CD4-positive, alpha-beta T cell (primary cell): ENCODE measurements around the gene BORCS8. TPM values are rescaled to one million over a fixed set of nuclear protein-coding genes. Genes with fewer than 3 reads are reported as not detected.
A peak's percentile ranks its signal among the peaks of the same experiment; 100 is the strongest.

ENCODE experiments used
- ATAC-seq: fragments of 200-7000 bp; cut with Tn5 transposase; one replicate; pipeline ENCODE4 v1.10.0; 2022; ENCODE audit warnings: mild to moderate bottlenecking; ENCODE audit not compliant: poor library complexity
- CTCF ChIA-PET: fragments of 350-600 bp; sonication (Branson Sonifier 250); formaldehyde crosslinking; loops from one replicate; lab custom pipeline; 2021; ENCODE audit warnings: antibody characterized with exemption, inconsistent platforms; lab: Charles Lee
- POLR2A ChIA-PET: fragments of 350-600 bp; sonication (Branson Sonifier 250); formaldehyde crosslinking; loops from one replicate; lab custom pipeline; 2021; ENCODE audit warnings: antibody characterized with exemption, inconsistent platforms; lab: Charles Lee
- DNase-seq, 14 experiments: peaks; one replicate each; pipeline ENCODE4 v3.0.0-alpha.2; 2013 to 2020; ENCODE audit warnings: mixed read lengths in 2 of 14
- H3K27ac ChIP-seq, 2 donors: one replicate each; pipeline versions ENCODE4 v1.5.1 to v1.7.0; 2013; ENCODE audit warnings: low read length in 2 of 2, low read depth in 1 of 2, mild to moderate bottlenecking in 1 of 2
- H3K27me3 ChIP-seq, 2 experiments: 1 replicate in 1 of 2; 2 replicates in 1 of 2; pipeline versions ENCODE4 v1.6.1 to v1.7.0; 2013; ENCODE audit warnings: low read length in 2 of 2, control low read depth in 1 of 2, mild to moderate bottlenecking in 1 of 2, moderate library complexity in 1 of 2; ENCODE audit not compliant: insufficient read depth in 2 of 2, control insufficient read depth in 1 of 2
- H3K36me3 ChIP-seq: one replicate; pipeline ENCODE4 v1.6.1; 2013; ENCODE audit warnings: low read length, control low read depth; ENCODE audit not compliant: insufficient read depth
- H3K4me1 ChIP-seq: one replicate; pipeline ENCODE4 v1.6.1; 2013; ENCODE audit warnings: low read length, control low read depth; ENCODE audit not compliant: insufficient read depth
- H3K4me3 ChIP-seq: one replicate; pipeline ENCODE4 v1.5.1; 2013; ENCODE audit warnings: mild to moderate bottlenecking, low read length, moderate library complexity
- H3K9me3 ChIP-seq, 2 experiments: 1 replicate in 1 of 2; 2 replicates in 1 of 2; pipeline versions ENCODE4 v1.6.1 to v1.7.0; 2013; ENCODE audit warnings: low read length in 2 of 2, mild to moderate bottlenecking in 2 of 2, control low read depth in 1 of 2, moderate library complexity in 1 of 2; ENCODE audit not compliant: control insufficient read depth in 1 of 2, insufficient read depth in 1 of 2
- H3K27ac Mint-ChIP-seq: one replicate; pipeline ENCODE4 v1.8.0; 2020; ENCODE audit warnings: mixed read lengths
- H3K27me3 Mint-ChIP-seq: one replicate; pipeline ENCODE4 v1.8.0; 2021; ENCODE audit warnings: mixed read lengths
- H3K36me3 Mint-ChIP-seq: one replicate; pipeline ENCODE4 v1.8.0; 2021; ENCODE audit warnings: low read depth, mixed read lengths
- H3K4me1 Mint-ChIP-seq: one replicate; pipeline ENCODE4 v1.8.0; 2021; ENCODE audit warnings: low read depth, mixed read lengths
- H3K4me3 Mint-ChIP-seq: one replicate; pipeline ENCODE4 v1.8.0; 2020; ENCODE audit warnings: mild to moderate bottlenecking, mixed read lengths
- H3K9me3 Mint-ChIP-seq: one replicate; pipeline ENCODE4 v1.8.0; 2020; ENCODE audit warnings: mixed read lengths
- intact Hi-C, 2 experiments: fragments of 100-400 bp; cut with DNase I in 1 of 2; cut with micrococcal nuclease in 1 of 2; formaldehyde crosslinking; loops; one replicate each; pipeline versions ENCODE4 v1.15.1 to v1.9.0; 2023 to 2025; cut with DNase I, micrococcal nuclease
- total RNA-seq, 174 experiments: library from RNA in 2 of 174; stranded (reverse) in 2 of 174; gene quantifications; one replicate each; pipeline ENCODE4 v1.2.3 and lab custom pipeline; 2021 to 2026
- TF ChIP-seq, protein P1 (sequence below): fragments of 200-600 bp; IDR thresholded peaks from one replicate; pipeline ENCODE4 v1.8.0; 2022; ENCODE audit warnings: antibody characterized with exemption, mild to moderate bottlenecking

The BORCS8 gene
- total RNA-seq, 2 experiments from 2014 or later = 12.0 to 15.0 TPM

DNA sequence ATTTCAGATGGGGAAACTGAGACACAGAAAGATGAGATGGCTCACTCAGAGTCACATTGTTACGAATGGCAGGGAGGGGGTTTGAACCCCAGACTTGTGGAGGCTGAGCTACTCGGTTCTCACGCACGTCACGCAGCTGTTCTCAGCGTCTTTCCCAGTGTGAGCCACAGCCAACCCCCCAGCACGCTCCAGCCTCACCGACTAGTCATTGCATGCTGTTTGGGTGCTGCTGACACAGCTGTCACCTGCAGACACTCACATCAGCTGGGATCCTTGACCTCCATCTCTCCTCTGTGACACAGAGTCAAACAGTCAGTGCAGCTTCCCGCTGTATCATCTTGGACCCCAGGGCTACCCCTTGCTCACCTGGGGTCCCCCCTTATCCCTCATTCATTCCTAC, 17.4 kb upstream of the BORCS8 start:
- peaks cover 29 to 33% of the 10 kb centered on the region in 2 experiments for H3K27me3 ChIP-seq

DNA sequence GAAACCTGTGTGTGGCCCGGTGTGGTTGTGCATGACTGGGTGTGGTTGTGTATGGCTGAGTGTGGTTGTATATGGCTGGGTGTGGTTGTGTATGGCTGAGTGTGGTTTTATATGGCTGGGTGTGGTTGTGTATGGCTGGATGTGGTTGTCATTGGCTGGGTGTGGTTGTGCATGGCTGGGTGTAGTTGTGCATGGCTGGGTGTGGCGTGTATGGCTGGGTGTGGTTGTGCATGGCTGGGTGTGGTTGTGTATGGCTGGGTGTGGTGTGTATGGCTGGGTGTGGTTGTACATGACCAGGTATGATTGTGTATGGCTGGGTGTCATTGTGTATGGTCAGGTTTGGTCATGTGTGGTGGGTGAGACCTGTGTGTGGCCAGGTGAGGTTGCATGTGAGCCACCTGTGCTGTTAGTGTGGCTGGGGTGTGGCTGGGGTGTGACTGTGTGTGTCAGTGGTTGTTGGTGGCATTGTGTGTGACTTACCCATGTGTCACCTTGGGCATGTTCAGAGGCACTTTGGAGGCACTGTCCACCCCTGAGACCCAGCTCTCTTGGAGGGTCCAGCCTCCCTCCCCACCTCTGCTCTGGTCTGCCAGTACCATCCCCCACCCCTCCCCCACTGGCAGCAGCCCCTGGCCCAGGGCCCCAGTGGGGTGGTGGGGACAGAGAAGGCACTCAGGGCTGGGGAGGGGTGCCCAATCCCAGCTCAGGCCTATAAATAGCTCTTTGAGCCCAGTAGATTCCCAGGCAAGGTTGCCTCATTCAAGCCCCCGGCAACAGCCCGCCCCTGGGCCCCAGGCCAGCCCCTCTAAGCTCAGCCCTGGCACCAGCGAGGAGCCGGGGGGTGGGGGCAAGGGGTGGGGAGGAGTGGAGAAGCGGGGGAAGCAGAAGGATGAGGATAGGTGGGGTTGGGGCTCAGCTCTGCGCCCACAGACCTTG, 16.0 kb upstream of the BORCS8 start:
- Histone ChIP-seq H3K9me3 (peaks cover 0 to 21% of the 10 kb centered on the region in 2 experiments), H3K4me1 (peaks cover 32% of the 10 kb centered on the region), H3K36me3 (no peaks in the 10 kb centered on the region), H3K4me3 (no peak overlapping the region), H3K27ac (peak overlapping the region in 1 of 2 donors; percentile 22), H3K27me3 (peaks cover 15 to 20% of the 10 kb centered on the region in 2 experiments)
- ChIA-PET POLR2A (no interaction called here), CTCF (no interaction called here)
- Mint-ChIP-seq H3K36me3 (peaks cover 4% of the 10 kb centered on the region), H3K27me3 (peaks cover 37% of the 10 kb centered on the region), H3K9me3 (no peaks in the 10 kb centered on the region), H3K4me3 (peak overlapping the region; percentile 70), H3K4me1 (peaks cover 24% of the 10 kb centered on the region), H3K27ac (no peak overlapping the region)
- intact Hi-C loops = no loop called here
- TF ChIP-seq, protein P1, sequence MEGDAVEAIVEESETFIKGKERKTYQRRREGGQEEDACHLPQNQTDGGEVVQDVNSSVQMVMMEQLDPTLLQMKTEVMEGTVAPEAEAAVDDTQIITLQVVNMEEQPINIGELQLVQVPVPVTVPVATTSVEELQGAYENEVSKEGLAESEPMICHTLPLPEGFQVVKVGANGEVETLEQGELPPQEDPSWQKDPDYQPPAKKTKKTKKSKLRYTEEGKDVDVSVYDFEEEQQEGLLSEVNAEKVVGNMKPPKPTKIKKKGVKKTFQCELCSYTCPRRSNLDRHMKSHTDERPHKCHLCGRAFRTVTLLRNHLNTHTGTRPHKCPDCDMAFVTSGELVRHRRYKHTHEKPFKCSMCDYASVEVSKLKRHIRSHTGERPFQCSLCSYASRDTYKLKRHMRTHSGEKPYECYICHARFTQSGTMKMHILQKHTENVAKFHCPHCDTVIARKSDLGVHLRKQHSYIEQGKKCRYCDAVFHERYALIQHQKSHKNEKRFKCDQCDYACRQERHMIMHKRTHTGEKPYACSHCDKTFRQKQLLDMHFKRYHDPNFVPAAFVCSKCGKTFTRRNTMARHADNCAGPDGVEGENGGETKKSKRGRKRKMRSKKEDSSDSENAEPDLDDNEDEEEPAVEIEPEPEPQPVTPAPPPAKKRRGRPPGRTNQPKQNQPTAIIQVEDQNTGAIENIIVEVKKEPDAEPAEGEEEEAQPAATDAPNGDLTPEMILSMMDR = no peak
- ATAC-seq = no peak
- DNase-seq = no peak

More for the DNA sequence above, 17.4 kb upstream of the BORCS8 start:
- Histone ChIP-seq H3K9me3 (peaks cover 0 to 26% of the 10 kb centered on the region in 2 experiments), H3K27ac (no peak overlapping the region), H3K4me3 (no peak overlapping the region), H3K36me3 (no peaks in the 10 kb centered on the region), H3K4me1 (peaks cover 22% of the 10 kb centered on the region)
- ChIA-PET CTCF (no interaction called here), POLR2A (no interaction called here)
- TF ChIP-seq, protein P1 = no peak
- Mint-ChIP-seq H3K27ac (no peak overlapping the region), H3K4me1 (peaks cover 19% of the 10 kb centered on the region), H3K4me3 (no peak overlapping the region), H3K36me3 (no peaks in the 10 kb centered on the region), H3K9me3 (no peaks in the 10 kb centered on the region), H3K27me3 (peaks cover 51% of the 10 kb centered on the region)
- intact Hi-C loops = no loop called here
- ATAC-seq (no peak), DNase-seq (no peak)

DNA sequence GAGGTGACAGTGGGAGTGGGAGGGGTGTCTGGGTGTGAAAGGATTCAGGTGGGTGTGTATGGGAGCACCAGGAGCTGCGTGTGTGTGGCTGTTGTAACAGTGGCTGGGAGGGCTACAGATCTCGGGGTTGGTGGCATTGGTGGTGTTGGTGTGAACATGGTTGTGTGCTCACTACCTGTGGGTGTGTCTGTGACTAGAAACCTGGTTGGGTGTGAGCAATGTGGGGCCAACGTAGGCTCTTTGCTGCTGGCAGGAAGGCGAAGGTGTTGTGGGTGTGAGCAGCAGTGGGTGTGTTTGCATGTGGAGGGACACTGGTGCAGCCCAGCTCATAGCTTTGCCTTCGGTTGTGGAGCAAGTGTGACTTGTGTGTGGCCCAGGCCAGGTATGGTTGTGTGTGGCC, 15.0 kb upstream of the BORCS8 start:
- Histone ChIP-seq H3K9me3 (peaks cover 0 to 12% of the 10 kb centered on the region in 2 experiments), H3K4me3 (no peak overlapping the region), H3K27ac (no peak overlapping the region), H3K36me3 (no peaks in the 10 kb centered on the region), H3K4me1 (peaks cover 42% of the 10 kb centered on the region), H3K27me3 (peaks cover 6 to 10% of the 10 kb centered on the region in 2 experiments)
- H3K27ac Mint-ChIP-seq = no peak overlapping the region
- H3K4me1 Mint-ChIP-seq = peaks cover 33% of the 10 kb centered on the region
- ChIA-PET POLR2A (interaction anchor here (1.1 kb wide), 1 partner anchor 15 kb away, joined by 3 read pairs; the partner anchor contains the start of gene BORCS8), CTCF (no interaction called here)
- peaks cover 7% of the 10 kb centered on the region for H3K36me3 Mint-ChIP-seq
- H3K9me3 Mint-ChIP-seq = no peaks in the 10 kb centered on the region
- ATAC-seq (no peak), DNase-seq (no peak)
- TF ChIP-seq, protein P1 = no peak
- H3K27me3 Mint-ChIP-seq = peaks cover 27% of the 10 kb centered on the region
- peak overlapping the region; percentile 70 for H3K4me3 Mint-ChIP-seq
- intact Hi-C loops = no loop called here
